BLaER1 (cell line): ENCODE results near the gene MAP7D2.

Experiments used
- H3K27ac ChIP-seq: shearing (Covaris generic); formaldehyde crosslinking; 2 replicates; pipeline ENCODE4 v1.8.1; 2022
- H3K27me3 ChIP-seq: shearing (Covaris generic); formaldehyde crosslinking; 2 replicates; pipeline ENCODE4 v1.8.1; 2022
- H3K36me3 ChIP-seq: shearing (Covaris generic); formaldehyde crosslinking; 2 replicates; pipeline ENCODE4 v1.8.1; 2022
- H3K4me1 ChIP-seq: shearing (Covaris generic); formaldehyde crosslinking; 2 replicates; pipeline ENCODE4 v1.8.1; 2022
- H3K4me2 ChIP-seq: shearing (Covaris generic); formaldehyde crosslinking; 2 replicates; pipeline ENCODE4 v1.8.1; 2022
- H3K4me3 ChIP-seq: shearing (Covaris generic); formaldehyde crosslinking; 2 replicates; pipeline ENCODE4 v1.8.1; 2022
- H3K9ac ChIP-seq: shearing (Covaris generic); formaldehyde crosslinking; 2 replicates; pipeline ENCODE4 v1.8.1; 2022
- H3K9me3 ChIP-seq: shearing (Covaris generic); formaldehyde crosslinking; 2 replicates; pipeline ENCODE4 v1.8.1; 2022
- H4K20me1 ChIP-seq: shearing (Covaris generic); formaldehyde crosslinking; 2 replicates; pipeline ENCODE4 v1.8.1; 2022
- Cebpa-rat ChIP-seq: shearing (Covaris generic); IDR thresholded peaks from 2 replicates; pipeline ENCODE4 v1.8.1; 2022

The MAP7D2 gene

DNA sequence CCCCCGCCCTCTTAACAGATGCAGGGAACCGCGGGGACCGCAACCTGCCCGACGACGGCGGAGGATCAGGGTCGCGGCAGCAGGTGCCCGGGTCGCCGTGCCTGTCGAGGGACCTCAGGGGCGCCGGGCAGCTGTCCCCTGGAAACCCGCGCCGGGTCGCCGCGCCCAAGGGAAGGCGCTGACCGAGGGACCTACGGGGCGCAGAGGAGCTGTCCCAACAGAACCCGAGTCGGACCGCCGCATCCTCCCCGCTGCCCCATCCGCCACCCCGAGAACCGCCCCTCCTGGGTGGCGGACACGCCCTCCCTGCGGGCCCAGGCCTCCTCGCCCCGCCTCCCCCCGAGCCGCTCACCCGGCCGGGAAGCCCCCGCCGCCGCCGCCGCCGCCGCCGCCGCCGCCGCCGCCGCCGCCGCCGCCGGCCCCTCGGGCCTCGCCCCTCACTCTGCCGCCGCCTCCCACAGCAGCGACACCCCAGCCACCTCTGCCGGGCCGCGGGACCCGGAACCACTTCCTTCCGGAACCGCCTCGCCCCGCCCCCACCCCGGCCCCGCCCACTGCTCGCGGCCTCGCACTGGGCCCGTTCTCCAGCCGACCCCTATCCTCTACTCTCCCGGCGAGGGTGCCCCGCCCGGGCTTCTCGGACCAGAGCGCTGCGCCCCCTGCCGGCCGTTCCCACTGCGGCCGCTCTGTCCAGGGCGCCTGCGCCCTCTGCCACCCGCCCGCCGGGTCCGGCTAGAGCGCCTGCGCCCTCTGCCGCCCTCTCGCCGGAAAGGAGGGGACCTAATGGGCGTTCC lies 126.0 kb downstream of the MAP7D2 start, which contains the start of gene BCLAF3:
Gene BCLAF3, minus strand, starts transcription at position 506 of the 794 bp plus-strand sequence. CDS start 20,797 bp downstream, outside the sequence.
- Histone ChIP-seq H3K36me3 (no peaks in the 10 kb centered on the region), H3K4me2 (peak within 1 kb of the TSS; percentile 72), H3K27me3 (no peaks in the 10 kb centered on the region), H3K9ac (peak within 1 kb of the TSS; percentile 71), H3K27ac (peak within 1 kb of the TSS; percentile 63), H4K20me1 (0 out of 2 replicates have a peak, but pooled peaks cover 6% of the 10 kb centered on the region), H3K9me3 (peaks cover 8% of the 10 kb centered on the region; the same call in 1 of the 2 replicates), H3K4me1 (no peaks in the 10 kb centered on the region), H3K4me3 (peak within 1 kb of the TSS; percentile 77)
- no peak for TF ChIP-seq Cebpa-rat

DNA sequence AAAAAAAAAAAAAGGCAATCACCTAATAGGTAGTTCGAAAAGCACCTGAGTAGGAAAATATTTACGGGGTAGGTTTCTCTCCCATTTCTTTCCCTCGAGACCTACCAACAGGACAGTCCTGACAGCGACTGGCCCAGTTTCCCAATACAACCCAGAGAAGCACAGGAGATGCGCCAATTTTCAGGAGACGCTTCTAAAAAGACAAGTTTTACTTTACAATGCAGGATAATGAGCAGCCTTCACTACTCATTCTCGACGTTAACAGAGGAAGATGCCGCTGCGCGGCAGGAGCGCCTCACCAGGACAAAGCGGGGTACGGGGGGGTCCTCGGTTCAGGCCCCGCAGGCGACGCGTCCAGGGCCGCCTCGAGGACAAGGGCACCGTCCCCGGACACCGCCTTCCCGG lies 126.6 kb downstream of the MAP7D2 start:
- Histone ChIP-seq H3K4me1 (no peaks in the 10 kb centered on the region), H3K27ac (peak overlapping the region; percentile 63), H3K36me3 (no peaks in the 10 kb centered on the region), H3K4me3 (peak overlapping the region; percentile 77), H3K9me3 (peaks cover 14% of the 10 kb centered on the region), H3K27me3 (no peaks in the 10 kb centered on the region), H3K9ac (peak overlapping the region; percentile 71), H3K4me2 (peak overlapping the region; percentile 72), H4K20me1 (0 out of 2 replicates have a peak, but pooled peaks cover 6% of the 10 kb centered on the region)
- no peak for TF ChIP-seq Cebpa-rat

DNA sequence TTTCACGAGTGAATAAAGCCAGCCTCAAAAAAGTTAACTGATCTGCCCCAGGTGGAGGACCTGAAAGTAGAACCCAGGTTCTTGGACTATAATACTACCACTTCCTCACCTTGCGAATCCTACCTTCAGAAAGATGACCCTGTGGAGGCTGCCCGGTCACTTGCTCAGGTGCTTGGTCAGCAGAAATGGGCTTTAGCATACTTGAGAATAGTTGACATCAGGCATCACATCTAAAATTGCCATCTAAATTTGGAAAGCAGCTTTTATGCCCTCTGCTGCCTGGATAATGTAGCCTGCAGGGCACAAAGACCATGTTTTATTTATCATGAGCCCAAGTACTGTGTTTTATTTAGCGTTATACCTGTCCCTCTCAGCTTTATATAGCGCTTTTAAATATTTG lies 128.9 kb downstream of the MAP7D2 start:
- no peak overlapping the region for H3K9ac ChIP-seq
- no peak overlapping the region for H3K4me3 ChIP-seq
- no peaks in the 10 kb centered on the region for H3K4me1 ChIP-seq
- H3K27ac ChIP-seq = no peak overlapping the region
- no peaks in the 10 kb centered on the region for H3K36me3 ChIP-seq
- no peak for TF ChIP-seq Cebpa-rat
- peaks cover 19% of the 10 kb centered on the region for H3K9me3 ChIP-seq
- H3K4me2 ChIP-seq = no peak overlapping the region
- no peaks in the 10 kb centered on the region for H3K27me3 ChIP-seq
- 0 out of 2 replicates have a peak, but pooled peaks cover 6% of the 10 kb centered on the region for H4K20me1 ChIP-seq

- H3K4me2 ChIP-seq = no peak overlapping the region
- 0 out of 2 replicates have a peak, but pooled peaks cover 6% of the 10 kb centered on the region for H4K20me1 ChIP-seq
- H3K36me3 ChIP-seq = no peaks in the 10 kb centered on the region
- H3K9ac ChIP-seq = no peak overlapping the region
- TF ChIP-seq Cebpa-rat = no peak
- no peak overlapping the region for H3K4me3 ChIP-seq
- H3K27ac ChIP-seq = no peak overlapping the region
- no peaks in the 10 kb centered on the region for H3K27me3 ChIP-seq
- H3K9me3 ChIP-seq = peaks cover 19% of the 10 kb centered on the region
- H3K4me1 ChIP-seq = no peaks in the 10 kb centered on the region
These were observed 130.2 kb downstream of the MAP7D2 start for GRCh38 chrX:19986531-19986930.

DNA sequence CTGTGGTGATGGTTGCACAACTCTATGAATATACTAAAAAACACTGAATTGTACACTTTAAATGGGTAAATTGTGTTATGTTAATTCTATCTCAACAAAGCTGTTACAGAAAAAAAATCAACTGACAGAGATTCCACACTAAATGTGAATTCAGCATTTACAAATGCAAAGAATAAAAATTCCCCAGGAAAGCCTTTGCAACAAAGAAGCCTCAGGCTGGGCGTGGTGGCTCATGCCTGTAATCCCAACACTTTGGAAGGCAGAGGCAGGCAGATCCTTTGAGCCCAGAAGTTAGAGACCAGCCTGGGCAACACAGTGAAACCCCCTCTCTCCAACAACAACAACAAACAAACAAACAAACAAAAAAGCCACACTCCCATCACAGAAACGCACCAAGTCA lies 134.8 kb downstream of the MAP7D2 start:
- Histone ChIP-seq H3K9ac (no peak overlapping the region), H3K4me1 (no peaks in the 10 kb centered on the region), H3K27ac (no peak overlapping the region), H4K20me1 (no peaks in the 10 kb centered on the region), H3K27me3 (no peaks in the 10 kb centered on the region), H3K4me2 (no peak overlapping the region), H3K36me3 (peaks cover 21% of the 10 kb centered on the region), H3K9me3 (peaks cover 34% of the 10 kb centered on the region), H3K4me3 (no peak overlapping the region)
- no peak for TF ChIP-seq Cebpa-rat

DNA sequence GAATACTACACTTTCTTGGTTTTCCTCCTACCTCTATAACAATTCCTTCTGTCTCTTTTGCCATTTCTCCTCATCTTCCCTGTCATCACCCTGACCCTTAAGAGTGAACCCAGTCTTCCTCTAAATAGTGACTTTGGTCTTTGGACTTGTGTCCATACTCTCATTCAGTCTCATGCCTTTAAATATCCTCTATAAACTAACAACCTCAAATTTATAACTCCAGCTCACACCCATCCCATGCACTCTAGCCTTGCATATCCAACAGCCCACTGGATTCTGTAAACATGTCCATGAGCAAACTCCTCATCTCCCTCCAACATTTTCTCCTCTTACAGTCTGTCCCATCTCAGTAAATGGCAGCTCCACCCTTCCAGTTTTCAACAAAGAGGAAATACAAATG lies 140.9 kb downstream of the MAP7D2 start:
- H3K27me3 ChIP-seq = no peaks in the 10 kb centered on the region
- no peak for TF ChIP-seq Cebpa-rat
- H3K9ac ChIP-seq = no peak overlapping the region
- no peak overlapping the region for H3K4me2 ChIP-seq
- H4K20me1 ChIP-seq = no peaks in the 10 kb centered on the region
- no peaks in the 10 kb centered on the region for H3K4me1 ChIP-seq
- H3K36me3 ChIP-seq = peaks cover 24% of the 10 kb centered on the region
- H3K9me3 ChIP-seq = peaks cover 34% of the 10 kb centered on the region
- H3K4me3 ChIP-seq = no peak overlapping the region
- no peak overlapping the region for H3K27ac ChIP-seq

- H3K4me3 ChIP-seq = no peak overlapping the region
- H3K9ac ChIP-seq = no peak overlapping the region
- no peak overlapping the region for H3K27ac ChIP-seq
- H3K4me1 ChIP-seq = no peaks in the 10 kb centered on the region
- H4K20me1 ChIP-seq = no peaks in the 10 kb centered on the region
- H3K4me2 ChIP-seq = no peak overlapping the region
- peaks cover 13% of the 10 kb centered on the region for H3K36me3 ChIP-seq
- no peak for TF ChIP-seq Cebpa-rat
- H3K27me3 ChIP-seq = no peaks in the 10 kb centered on the region
- H3K9me3 ChIP-seq = peaks cover 21% of the 10 kb centered on the region
These were observed 143.7 kb downstream of the MAP7D2 start for GRCh38 chrX:19972984-19973383.

GRCh38 chrX:19968276-19968675 lies 148.4 kb downstream of the MAP7D2 start:
- Histone ChIP-seq H3K4me2 (no peak overlapping the region), H3K27ac (no peak overlapping the region), H3K4me1 (no peaks in the 10 kb centered on the region), H3K36me3 (peaks cover 10% of the 10 kb centered on the region), H3K27me3 (no peaks in the 10 kb centered on the region), H3K9ac (no peak overlapping the region), H3K4me3 (no peak overlapping the region), H3K9me3 (no peaks in the 10 kb centered on the region), H4K20me1 (no peaks in the 10 kb centered on the region)
- no peak for TF ChIP-seq Cebpa-rat

DNA sequence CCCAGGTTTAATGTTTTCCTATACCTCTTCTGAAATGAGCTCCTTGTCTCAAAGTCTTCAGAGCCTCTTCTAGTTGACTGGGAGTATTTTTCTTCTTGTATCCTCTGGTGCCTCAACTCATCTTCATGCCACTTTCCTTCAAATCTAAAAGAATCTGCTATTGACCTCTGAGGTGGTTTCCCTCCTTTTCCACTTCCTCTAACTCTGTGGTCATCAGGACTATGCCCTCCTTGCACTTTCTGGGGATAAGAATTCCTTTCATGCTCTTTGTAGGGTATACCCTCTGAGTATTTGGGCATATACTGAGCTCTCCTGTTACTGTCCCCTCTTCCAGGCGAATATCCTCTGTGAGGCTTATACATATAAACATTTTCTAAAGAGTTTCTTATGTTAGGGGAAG lies 150.7 kb downstream of the MAP7D2 start:
- TF ChIP-seq Cebpa-rat = no peak
- no peaks in the 10 kb centered on the region for H3K4me1 ChIP-seq

GRCh38 chrX:19964017-19964710 lies 152.5 kb downstream of the MAP7D2 start:
- H3K27me3 ChIP-seq = no peaks in the 10 kb centered on the region
- no peaks in the 10 kb centered on the region for H4K20me1 ChIP-seq
- TF ChIP-seq Cebpa-rat = no peak
- no peak overlapping the region for H3K4me3 ChIP-seq
- H3K36me3 ChIP-seq = peaks cover 15% of the 10 kb centered on the region
- H3K4me2 ChIP-seq = no peak overlapping the region
- H3K9me3 ChIP-seq = no peaks in the 10 kb centered on the region
- no peaks in the 10 kb centered on the region for H3K4me1 ChIP-seq
- no peak overlapping the region for H3K27ac ChIP-seq
- H3K9ac ChIP-seq = no peak overlapping the region

More for the DNA sequence above, 150.7 kb downstream of the MAP7D2 start:
- no peaks in the 10 kb centered on the region for H3K9me3 ChIP-seq
- H3K4me2 ChIP-seq = no peak overlapping the region
- H3K9ac ChIP-seq = no peak overlapping the region
- peaks cover 15% of the 10 kb centered on the region for H3K36me3 ChIP-seq
- H3K4me3 ChIP-seq = no peak overlapping the region
- H3K27ac ChIP-seq = no peak overlapping the region
- no peaks in the 10 kb centered on the region for H3K27me3 ChIP-seq
- H4K20me1 ChIP-seq = no peaks in the 10 kb centered on the region
